Astrocyte of the cerebellum (primary cell): ENCODE results near the gene OTUB1.

Experiments
- DNase-seq: peaks from one replicate; pipeline ENCODE4 v3.0.0-alpha.2; 2011; ENCODE audit warnings: low read depth
- H3K4me3 ChIP-seq: 2 replicates; pipeline ENCODE4 v1.5.1; 2011; ENCODE audit warnings: mild to moderate bottlenecking, low read depth, low read length, moderate library complexity
- CTCF ChIP-seq: IDR thresholded peaks from 2 replicates; pipeline ENCODE4 v1.5.1; 2012; ENCODE audit warnings: low read length, low read depth, moderate library complexity, mild to moderate bottlenecking; ENCODE audit errors: missing control alignments
- in situ Hi-C: cut with HindIII; loops from 2 replicates; pipeline ENCODE4 v1.10.0; 2017; ENCODE audit warnings: low sequenced_read_pairs

The OTUB1 gene

GRCh38 chr11:64021757-64022093 lies 35.5 kb downstream of the OTUB1 start:
- in situ Hi-C loops: no loop called here
- no peak for DNase-seq
- H3K4me3 ChIP-seq: no peak overlapping the region
- no peak for TF ChIP-seq CTCF

- no peak for TF ChIP-seq CTCF
- no peak overlapping the region for H3K4me3 ChIP-seq
- no peak for DNase-seq
- in situ Hi-C loops: no loop called here
These were observed 36.0 kb downstream of the OTUB1 start for GRCh38 chr11:64022125-64022784.

GRCh38 chr11:64023712-64024710 lies 37.8 kb downstream of the OTUB1 start:
- TF ChIP-seq CTCF: no peak
- DNase-seq: no peak
- H3K4me3 ChIP-seq: no peak overlapping the region
- in situ Hi-C loops: no loop called here

- no peak for TF ChIP-seq CTCF
- no peak for DNase-seq
- in situ Hi-C loops: no loop called here
These were observed 39.0 kb downstream of the OTUB1 start for GRCh38 chr11:64025205-64025604.

DNA sequence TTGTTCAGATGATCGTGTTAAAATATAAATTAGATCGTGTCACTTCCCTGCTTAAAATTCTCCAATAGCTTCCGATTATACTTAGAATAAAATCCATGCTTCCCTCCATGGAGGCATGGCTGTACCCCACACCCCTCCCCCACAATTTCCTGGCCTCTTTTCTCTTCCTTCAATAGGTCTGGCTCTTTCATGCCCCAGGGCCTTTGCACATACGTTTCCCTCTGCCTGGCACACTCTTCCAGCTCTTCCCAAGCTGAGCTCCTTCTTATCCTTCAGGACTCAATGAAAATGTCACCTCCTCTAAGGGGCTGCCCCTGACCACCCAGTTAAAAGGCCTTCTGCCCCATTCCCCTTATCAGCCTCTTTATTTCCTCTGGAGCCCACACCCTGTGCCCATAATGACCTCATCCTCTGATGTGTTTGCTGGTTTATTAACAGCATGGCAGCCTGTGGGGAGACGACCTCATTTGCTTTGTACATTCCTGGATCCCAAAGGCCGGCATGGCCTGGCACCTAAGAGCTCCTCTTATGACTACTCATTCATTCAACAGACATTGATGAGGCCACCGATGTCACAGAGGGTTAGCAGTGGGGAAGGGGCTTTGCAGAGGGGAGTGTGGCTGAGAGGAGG lies 40.5 kb downstream of the OTUB1 start:
- in situ Hi-C loops: no loop called here
- no peak for TF ChIP-seq CTCF
- no peak for DNase-seq

More at GRCh38 chr11:64025205-64025604, 39.0 kb downstream of the OTUB1 start:
- no peak overlapping the region for H3K4me3 ChIP-seq

GRCh38 chr11:64027651-64028397 lies 41.6 kb downstream of the OTUB1 start:
- in situ Hi-C loops: no loop called here
- no peak for DNase-seq
- H3K4me3 ChIP-seq: no peak overlapping the region
- no peak for TF ChIP-seq CTCF

More for the DNA sequence above, 40.5 kb downstream of the OTUB1 start:
- no peak overlapping the region for H3K4me3 ChIP-seq
